ENCODE data around the gene WHRN. TPM values are rescaled to one million over a fixed set of nuclear protein-coding genes. Genes with fewer than 3 reads are reported as not detected.

WHRN gene
- total and polyA plus RNA-seq, 5 experiments from 2014 or later, result 0.17 to 4.2 (median 0.56) TPM

- Mint-ChIP-seq H3K4me3 (peak overlapping the region in 4 of 10 donors; percentile 14 to 45 (median 40)), H3K27me3 (peaks cover 0 to 6% (median 0%) of the 10 kb centered on the region in 5 donors), H3K36me3 (no peaks in the 10 kb centered on the region), H3K27ac (peak overlapping the region in 5 of 10 donors; percentile 19 to 86 (median 50)), H3K4me1 (peaks cover 12 to 15% (median 15%) of the 10 kb centered on the region in 4 donors), H3K9me3 (no peaks in the 10 kb centered on the region)
- ATAC-seq, result no peak
- no peak for DNase-seq
- POLR2A ChIA-PET, result interaction anchor here (0.6 kb wide), 1 partner anchor 155 kb away, joined by 3 read pairs; no protein-coding TSS in a partner anchor
These were observed 29.7 kb downstream of the WHRN start for GRCh38 chr9:114475412-114476135.

DNA sequence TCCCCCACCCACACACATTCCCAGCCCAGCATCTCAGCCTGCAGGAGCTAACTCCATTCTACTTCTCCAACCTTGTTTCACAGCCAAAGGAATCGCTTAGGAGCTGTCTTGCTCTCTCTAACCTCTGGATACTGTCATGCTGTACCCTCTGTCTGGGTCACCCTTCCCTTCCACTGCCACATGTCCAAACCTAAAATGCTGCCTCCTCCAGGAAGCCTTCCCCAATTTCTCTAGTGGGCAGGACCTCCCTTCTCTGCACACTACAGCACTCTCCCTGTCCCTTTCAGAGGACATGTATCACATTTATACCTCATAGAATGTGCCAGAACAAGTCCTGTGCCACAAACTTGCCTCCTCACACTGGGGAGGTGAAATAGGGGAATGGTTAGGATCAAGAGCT, 30.8 kb downstream of the WHRN start:
- POLR2A ChIA-PET, result interaction anchor here (1.4 kb wide), 1 partner anchor 22 kb away, joined by 3 read pairs; no protein-coding TSS in a partner anchor
- ATAC-seq (no peak), DNase-seq (no peak)
- H3K27me3 Mint-ChIP-seq, result peaks cover 0 to 9% (median 0%) of the 10 kb centered on the region in 5 donors
- H3K36me3 Mint-ChIP-seq, result peaks cover 0 to 4% (median 3%) of the 10 kb centered on the region in 3 donors
- H3K27ac Mint-ChIP-seq, result peak overlapping the region in 3 of 10 donors; percentile 17 to 86 (median 64)
- peaks cover 12 to 15% (median 15%) of the 10 kb centered on the region in 4 donors for H3K4me1 Mint-ChIP-seq
- no peak overlapping the region for H3K4me3 Mint-ChIP-seq
- peaks cover 0 to 4% (median 0%) of the 10 kb centered on the region in 9 donors for H3K9me3 Mint-ChIP-seq

GRCh38 chr9:114473447-114473801, 31.8 kb downstream of the WHRN start:
- H3K27ac Mint-ChIP-seq, result peak overlapping the region in 1 of 10 donors; percentile 81

GRCh38 chr9:114472765-114473446, 32.4 kb downstream of the WHRN start:
- POLR2A ChIA-PET, result interaction anchor here (1.4 kb wide), 1 partner anchor 23 kb away, joined by 3 read pairs; no protein-coding TSS in a partner anchor
- H3K4me3 Mint-ChIP-seq, result no peak overlapping the region
- peaks cover 0 to 4% (median 0%) of the 10 kb centered on the region in 9 donors for H3K9me3 Mint-ChIP-seq
- peaks cover 12 to 15% (median 15%) of the 10 kb centered on the region in 4 donors for H3K4me1 Mint-ChIP-seq
- no peak for ATAC-seq
- peaks cover 0 to 9% (median 0%) of the 10 kb centered on the region in 5 donors for H3K27me3 Mint-ChIP-seq
- DNase-seq, result no peak
- peak overlapping the region in 1 of 10 donors; percentile 41 for H3K27ac Mint-ChIP-seq
- peaks cover 0 to 4% (median 3%) of the 10 kb centered on the region in 3 donors for H3K36me3 Mint-ChIP-seq

More at GRCh38 chr9:114473447-114473801, 31.8 kb downstream of the WHRN start:
- no peak for DNase-seq
- peaks cover 0 to 4% (median 0%) of the 10 kb centered on the region in 9 donors for H3K9me3 Mint-ChIP-seq
- no peak for ATAC-seq
- peaks cover 0 to 9% (median 0%) of the 10 kb centered on the region in 5 donors for H3K27me3 Mint-ChIP-seq
- peaks cover 0 to 4% (median 3%) of the 10 kb centered on the region in 3 donors for H3K36me3 Mint-ChIP-seq
- no peak overlapping the region for H3K4me3 Mint-ChIP-seq
- H3K4me1 Mint-ChIP-seq, result peaks cover 12 to 15% (median 15%) of the 10 kb centered on the region in 4 donors
- POLR2A ChIA-PET, result interaction anchor here (1.4 kb wide), 1 partner anchor 23 kb away, joined by 3 read pairs; no protein-coding TSS in a partner anchor

DNA sequence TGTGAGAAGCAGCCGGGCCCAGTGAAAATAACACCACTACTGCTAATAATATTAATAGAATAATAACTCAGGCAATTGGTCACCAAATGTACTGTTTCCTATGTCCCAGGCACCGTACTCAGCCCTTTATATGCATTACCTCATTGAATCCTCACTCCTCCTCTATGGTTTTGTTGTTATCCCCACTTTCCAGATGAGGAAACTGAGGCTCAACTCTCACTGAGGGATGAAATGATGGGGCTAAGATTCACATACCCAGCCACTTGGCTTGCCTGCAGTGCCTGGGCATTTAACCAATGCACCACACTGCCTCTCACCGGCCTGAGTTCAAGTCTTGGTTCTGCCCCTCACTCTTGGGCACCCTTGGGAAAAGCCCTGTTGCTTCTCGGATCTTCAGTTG, 34.1 kb downstream of the WHRN start:
- H3K36me3 Mint-ChIP-seq, result peaks cover 0 to 4% (median 3%) of the 10 kb centered on the region in 3 donors
- H3K4me1 Mint-ChIP-seq, result peaks cover 12 to 15% (median 14%) of the 10 kb centered on the region in 4 donors
- H3K9me3 Mint-ChIP-seq, result peaks cover 0 to 4% (median 0%) of the 10 kb centered on the region in 9 donors
- no peak for DNase-seq
- POLR2A ChIA-PET, result no interaction called here
- no peak overlapping the region for H3K4me3 Mint-ChIP-seq
- H3K27me3 Mint-ChIP-seq, result peaks cover 0 to 3% (median 0%) of the 10 kb centered on the region in 5 donors
- H3K27ac Mint-ChIP-seq, result no peak overlapping the region
- no peak for ATAC-seq

- DNase-seq (no peak), ATAC-seq (no peak)
- peaks cover 0 to 4% (median 0%) of the 10 kb centered on the region in 9 donors for H3K9me3 Mint-ChIP-seq
- POLR2A ChIA-PET, result no interaction called here
- H3K4me1 Mint-ChIP-seq, result peaks cover 10 to 14% (median 12%) of the 10 kb centered on the region in 4 donors
- H3K27ac Mint-ChIP-seq, result no peak overlapping the region
- H3K4me3 Mint-ChIP-seq, result no peak overlapping the region
- H3K36me3 Mint-ChIP-seq, result peaks cover 0 to 4% (median 3%) of the 10 kb centered on the region in 3 donors
- peaks cover 0 to 3% (median 0%) of the 10 kb centered on the region in 5 donors for H3K27me3 Mint-ChIP-seq
These were observed 34.7 kb downstream of the WHRN start for GRCh38 chr9:114470581-114470980.

- H3K9me3 Mint-ChIP-seq, result peaks cover 0 to 4% (median 0%) of the 10 kb centered on the region in 9 donors
- peaks cover 0 to 3% (median 0%) of the 10 kb centered on the region in 5 donors for H3K27me3 Mint-ChIP-seq
- DNase-seq (no peak), ATAC-seq (no peak)
- H3K27ac Mint-ChIP-seq, result no peak overlapping the region
- H3K36me3 Mint-ChIP-seq, result peaks cover 0 to 4% (median 3%) of the 10 kb centered on the region in 3 donors
- H3K4me3 Mint-ChIP-seq, result no peak overlapping the region
- peaks cover 5 to 9% (median 8%) of the 10 kb centered on the region in 4 donors for H3K4me1 Mint-ChIP-seq
- POLR2A ChIA-PET, result no interaction called here
These were observed 35.2 kb downstream of the WHRN start for GRCh38 chr9:114470121-114470520.

GRCh38 chr9:114469091-114469853, 36.0 kb downstream of the WHRN start:
- Mint-ChIP-seq H3K36me3 (peaks cover 0 to 4% (median 3%) of the 10 kb centered on the region in 3 donors), H3K4me3 (no peak overlapping the region), H3K9me3 (peaks cover 0 to 4% (median 0%) of the 10 kb centered on the region in 9 donors), H3K4me1 (peaks cover 0 to 4% (median under 1%) of the 10 kb centered on the region in 4 donors), H3K27me3 (peaks cover 0 to 3% (median 0%) of the 10 kb centered on the region in 5 donors), H3K27ac (no peak overlapping the region)
- DNase-seq (no peak), ATAC-seq (no peak)
- POLR2A ChIA-PET, result no interaction called here

- no peak overlapping the region for H3K27ac Mint-ChIP-seq
- DNase-seq (no peak), ATAC-seq (no peak)
- H3K36me3 Mint-ChIP-seq, result peaks cover 0 to 4% (median 3%) of the 10 kb centered on the region in 3 donors
- peaks cover 0 to 4% (median 0%) of the 10 kb centered on the region in 9 donors for H3K9me3 Mint-ChIP-seq
- peaks cover 0 to 3% (median 0%) of the 10 kb centered on the region in 4 donors for H3K4me1 Mint-ChIP-seq
- no peak overlapping the region for H3K4me3 Mint-ChIP-seq
- H3K27me3 Mint-ChIP-seq, result peaks cover 0 to 3% (median 0%) of the 10 kb centered on the region in 5 donors
- POLR2A ChIA-PET, result no interaction called here
These were observed 37.4 kb downstream of the WHRN start for GRCh38 chr9:114467910-114468309.

DNA sequence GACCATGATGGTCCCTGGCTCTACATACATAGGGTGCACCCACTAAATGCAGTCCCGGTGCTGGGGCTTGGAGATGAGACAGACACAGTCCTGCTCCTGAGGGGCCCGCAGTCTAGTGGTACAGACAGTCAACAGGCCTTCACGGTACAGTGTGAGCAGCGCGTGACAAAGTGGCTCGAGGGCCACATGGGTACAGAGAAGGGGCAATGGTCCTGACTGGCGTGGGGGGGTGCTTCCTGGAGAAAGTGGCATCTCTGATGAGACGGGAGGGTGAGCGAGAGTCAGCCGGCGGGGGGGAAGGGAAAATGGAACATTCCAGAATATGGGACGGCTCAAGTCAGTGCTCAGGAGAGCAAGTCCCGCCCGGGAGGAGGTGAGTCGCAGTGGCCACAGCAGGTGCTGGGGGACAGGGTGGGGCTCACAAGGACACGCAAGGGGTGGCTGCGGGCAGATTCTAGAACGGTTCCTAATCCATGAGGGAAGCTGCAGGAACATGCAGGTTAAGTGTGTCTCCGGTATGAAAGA, 38.0 kb downstream of the WHRN start:
- Mint-ChIP-seq H3K4me1 (peaks cover 0 to 3% (median 0%) of the 10 kb centered on the region in 4 donors), H3K36me3 (peaks cover 0 to 4% (median 3%) of the 10 kb centered on the region in 3 donors), H3K27me3 (peaks cover 0 to 3% (median 0%) of the 10 kb centered on the region in 5 donors), H3K27ac (peak overlapping the region in 3 of 10 donors; percentile 50 to 74 (median 53)), H3K4me3 (no peak overlapping the region), H3K9me3 (peaks cover 0 to 4% (median 0%) of the 10 kb centered on the region in 9 donors)
- no peak for DNase-seq
- no peak for ATAC-seq
- POLR2A ChIA-PET, result no interaction called here

- POLR2A ChIA-PET, result no interaction called here
- Mint-ChIP-seq H3K36me3 (peaks cover 0 to 4% (median 3%) of the 10 kb centered on the region in 3 donors), H3K4me1 (peaks cover 0 to 3% (median 1%) of the 10 kb centered on the region in 4 donors), H3K4me3 (no peak overlapping the region), H3K27ac (peak overlapping the region in 2 of 10 donors; percentile 53 to 74), H3K9me3 (peaks cover 0 to 4% (median 0%) of the 10 kb centered on the region in 9 donors), H3K27me3 (peaks cover 0 to 3% (median 0%) of the 10 kb centered on the region in 5 donors)
- DNase-seq (no peak), ATAC-seq (no peak)
These were observed 39.1 kb downstream of the WHRN start for GRCh38 chr9:114465906-114466900.
